HepG2 (cell line): ENCODE measurements around the gene SUCLG2. TPM values are rescaled to one million over a fixed set of nuclear protein-coding genes. Genes with fewer than 3 reads are reported as not detected.

ENCODE experiments used
- ATF7 ChIP-seq, 2 experiments: fragments of 450-650 bp in 1 of 2; sonication (generic) in 1 of 2; formaldehyde crosslinking in 1 of 2; IDR thresholded peaks; 2 replicates each; pipeline versions ENCODE4 v1.4.0 to v1.6.1; 2016 to 2020; ENCODE audit warnings: antibody characterized with exemption in 1 of 2, mild to moderate bottlenecking in 1 of 2, missing genetic modification reagents in 1 of 2
- ELF3 ChIP-seq: IDR thresholded peaks from 2 replicates; pipeline ENCODE4 v1.6.1; 2016; ENCODE audit warnings: missing genetic modification reagents, missing compliant biosample characterization
- MAFK ChIP-seq, 2 experiments: IDR thresholded peaks in 1 of 2; conservative IDR thresholded peaks in 1 of 2; 2 replicates each; pipeline ENCODE4 v1.6.1; 2011; ENCODE audit warnings: improper control_type of control experiment in 2 of 2, low read length in 2 of 2
- MEIS2 ChIP-seq: sonication (generic); formaldehyde crosslinking; IDR thresholded peaks from 2 replicates; pipeline ENCODE4 v1.9.0; 2021; ENCODE audit warnings: mild to moderate bottlenecking, missing genetic modification reagents
- SUZ12 ChIP-seq: fragments of 150-350 bp; IDR thresholded peaks from 2 replicates; pipeline ENCODE4 v1.6.1; 2014; ENCODE audit warnings: low read depth, low read length
- THAP11 ChIP-seq: IDR thresholded peaks from 2 replicates; pipeline ENCODE4 v1.6.1; 2016; ENCODE audit warnings: missing biosample characterization, missing genetic modification reagents
- ZNF567 ChIP-seq: sonication (generic); formaldehyde crosslinking; IDR thresholded peaks from 2 replicates; pipeline ENCODE4 v1.8.1; 2023; ENCODE audit warnings: mild to moderate bottlenecking, missing genetic modification reagents, borderline replicate concordance
- ZNF670 ChIP-seq: sonication (generic); formaldehyde crosslinking; IDR thresholded peaks from 2 replicates; pipeline ENCODE4 v1.8.0; 2022; ENCODE audit warnings: mild to moderate bottlenecking, missing genetic modification reagents, borderline replicate concordance
- ZNF839 ChIP-seq: sonication (generic); formaldehyde crosslinking; IDR thresholded peaks from 2 replicates; pipeline ENCODE4 v1.4.0; 2020; ENCODE audit warnings: missing genetic modification reagents, mild to moderate bottlenecking, borderline replicate concordance
- polyA plus RNA-seq, 8 experiments: library from polyadenylated mRNA; depleted of rRNA in 3 of 8; stranded (reverse) in 7 of 8; unstranded in 1 of 8; fragments of >200 nt; fragmentation: Illumina TruSeq in 4 of 8; extraction: Trizol in 4 of 8; gene quantifications; 2 replicates each; pipeline versions ENCODE4 v1.2.1 to v1.2.3, GENCODE V29; 2011 to 2016; ENCODE audit warnings: low read depth in 4 of 8, missing spikeins in 1 of 8, mixed read lengths in 1 of 8; ENCODE audit not compliant: insufficient read depth in 1 of 8
- total RNA-seq, 5 experiments: library from RNA; depleted of rRNA; stranded (reverse); fragments of >200 nt; fragmentation: Illumina TruSeq; extraction: Trizol; gene quantifications; 2 replicates each; pipeline ENCODE4 v1.2.3, GENCODE V29; 2016; ENCODE audit warnings: low read depth in 1 of 5
- TF ChIP-seq, protein P1 (sequence below): IDR thresholded peaks from 2 replicates; pipeline ENCODE4 v1.6.1; 2016; ENCODE audit warnings: low read depth, missing genetic modification reagents, missing compliant biosample characterization
- TF ChIP-seq, protein P2 (sequence below): sonication (generic); formaldehyde crosslinking; IDR thresholded peaks from 2 replicates; pipeline ENCODE4 v1.8.1; 2023; ENCODE audit warnings: missing genetic modification reagents, inconsistent platforms, borderline replicate concordance
- TF ChIP-seq, protein P3 (sequence below): IDR thresholded peaks from 2 replicates; pipeline ENCODE4 v1.6.1; 2016; ENCODE audit warnings: low read depth
- TF ChIP-seq, protein P4 (sequence below): sonication (generic); formaldehyde crosslinking; conservative IDR thresholded peaks from 2 replicates; pipeline ENCODE4 v1.4.0; 2020; ENCODE audit warnings: mild to moderate bottlenecking, missing genetic modification reagents, moderate library complexity
- TF ChIP-seq, protein P5 (sequence below): sonication (generic); formaldehyde crosslinking; IDR thresholded peaks from 2 replicates; pipeline ENCODE4 v1.5.0; 2020; ENCODE audit warnings: mild to moderate bottlenecking, missing genetic modification reagents

SUCLG2 gene
- total and polyA plus RNA-seq, 2 of the 13 experiments (the other 11 are each of a cell fraction or from before 2014, with no cell fraction given), result 21.4 to 64.9 TPM

DNA sequence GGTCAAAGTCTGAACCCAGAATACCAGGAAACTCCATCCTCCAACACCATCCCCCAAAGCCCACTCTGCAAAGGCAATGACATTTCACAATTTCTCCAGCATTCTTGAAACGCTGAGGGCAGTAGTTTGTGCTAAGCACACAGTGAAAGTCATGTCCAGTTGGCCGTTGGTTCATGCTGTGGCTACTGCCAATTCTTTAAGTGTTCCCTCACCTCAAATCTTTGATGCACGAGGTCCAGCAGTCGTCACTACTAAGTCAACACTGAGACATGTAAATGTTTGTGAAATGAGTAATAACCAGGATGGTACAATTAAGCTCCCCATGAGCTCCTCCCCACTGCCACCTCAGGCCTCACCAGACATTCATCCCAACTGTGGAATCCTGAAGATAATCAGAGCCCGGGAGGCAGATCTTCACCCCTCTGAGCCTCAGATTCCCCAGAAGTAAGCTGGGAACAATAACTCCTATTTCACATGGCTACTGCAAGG lies 7.0 kb downstream of the SUCLG2 start (continued):
- TF ChIP-seq, protein P1, sequence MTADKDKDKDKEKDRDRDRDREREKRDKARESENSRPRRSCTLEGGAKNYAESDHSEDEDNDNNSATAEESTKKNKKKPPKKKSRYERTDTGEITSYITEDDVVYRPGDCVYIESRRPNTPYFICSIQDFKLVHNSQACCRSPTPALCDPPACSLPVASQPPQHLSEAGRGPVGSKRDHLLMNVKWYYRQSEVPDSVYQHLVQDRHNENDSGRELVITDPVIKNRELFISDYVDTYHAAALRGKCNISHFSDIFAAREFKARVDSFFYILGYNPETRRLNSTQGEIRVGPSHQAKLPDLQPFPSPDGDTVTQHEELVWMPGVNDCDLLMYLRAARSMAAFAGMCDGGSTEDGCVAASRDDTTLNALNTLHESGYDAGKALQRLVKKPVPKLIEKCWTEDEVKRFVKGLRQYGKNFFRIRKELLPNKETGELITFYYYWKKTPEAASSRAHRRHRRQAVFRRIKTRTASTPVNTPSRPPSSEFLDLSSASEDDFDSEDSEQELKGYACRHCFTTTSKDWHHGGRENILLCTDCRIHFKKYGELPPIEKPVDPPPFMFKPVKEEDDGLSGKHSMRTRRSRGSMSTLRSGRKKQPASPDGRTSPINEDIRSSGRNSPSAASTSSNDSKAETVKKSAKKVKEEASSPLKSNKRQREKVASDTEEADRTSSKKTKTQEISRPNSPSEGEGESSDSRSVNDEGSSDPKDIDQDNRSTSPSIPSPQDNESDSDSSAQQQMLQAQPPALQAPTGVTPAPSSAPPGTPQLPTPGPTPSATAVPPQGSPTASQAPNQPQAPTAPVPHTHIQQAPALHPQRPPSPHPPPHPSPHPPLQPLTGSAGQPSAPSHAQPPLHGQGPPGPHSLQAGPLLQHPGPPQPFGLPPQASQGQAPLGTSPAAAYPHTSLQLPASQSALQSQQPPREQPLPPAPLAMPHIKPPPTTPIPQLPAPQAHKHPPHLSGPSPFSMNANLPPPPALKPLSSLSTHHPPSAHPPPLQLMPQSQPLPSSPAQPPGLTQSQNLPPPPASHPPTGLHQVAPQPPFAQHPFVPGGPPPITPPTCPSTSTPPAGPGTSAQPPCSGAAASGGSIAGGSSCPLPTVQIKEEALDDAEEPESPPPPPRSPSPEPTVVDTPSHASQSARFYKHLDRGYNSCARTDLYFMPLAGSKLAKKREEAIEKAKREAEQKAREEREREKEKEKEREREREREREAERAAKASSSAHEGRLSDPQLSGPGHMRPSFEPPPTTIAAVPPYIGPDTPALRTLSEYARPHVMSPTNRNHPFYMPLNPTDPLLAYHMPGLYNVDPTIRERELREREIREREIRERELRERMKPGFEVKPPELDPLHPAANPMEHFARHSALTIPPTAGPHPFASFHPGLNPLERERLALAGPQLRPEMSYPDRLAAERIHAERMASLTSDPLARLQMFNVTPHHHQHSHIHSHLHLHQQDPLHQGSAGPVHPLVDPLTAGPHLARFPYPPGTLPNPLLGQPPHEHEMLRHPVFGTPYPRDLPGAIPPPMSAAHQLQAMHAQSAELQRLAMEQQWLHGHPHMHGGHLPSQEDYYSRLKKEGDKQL, result peak; percentile 54; the same call in 1 of the 2 replicates
- TF ChIP-seq MAFK (conservative IDR thresholded peaks at IDR 0.05 in 1 of 2, IDR thresholded peaks at IDR 0.05 in 1 of 2; ENCODE audit: low read length in 2 of 2) (peak; percentile 74 to 82), ATF7 (IDR thresholded peaks at IDR 0.05) (no peak), ATF7 (CRISPR knock-in tag; IDR thresholded peaks at IDR 0.05) (0 out of 2 replicates have a peak, but pooled peaks have one; percentile 51), ZNF567 (no peak), THAP11 (peak; percentile 71), MEIS2 (CRISPR knock-in tag) (peak; percentile 67; the same call in 1 of the 2 replicates), ZNF670 (CRISPR knock-in tag) (no peak), ZNF839 (no peak), SUZ12 (no peak), ELF3 (peak; percentile 98)
- TF ChIP-seq, protein P2, sequence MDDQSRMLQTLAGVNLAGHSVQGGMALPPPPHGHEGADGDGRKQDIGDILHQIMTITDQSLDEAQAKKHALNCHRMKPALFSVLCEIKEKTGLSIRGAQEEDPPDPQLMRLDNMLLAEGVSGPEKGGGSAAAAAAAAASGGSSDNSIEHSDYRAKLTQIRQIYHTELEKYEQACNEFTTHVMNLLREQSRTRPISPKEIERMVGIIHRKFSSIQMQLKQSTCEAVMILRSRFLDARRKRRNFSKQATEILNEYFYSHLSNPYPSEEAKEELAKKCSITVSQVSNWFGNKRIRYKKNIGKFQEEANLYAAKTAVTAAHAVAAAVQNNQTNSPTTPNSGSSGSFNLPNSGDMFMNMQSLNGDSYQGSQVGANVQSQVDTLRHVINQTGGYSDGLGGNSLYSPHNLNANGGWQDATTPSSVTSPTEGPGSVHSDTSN (CRISPR knock-in tag), result no peak
- TF ChIP-seq, protein P3, sequence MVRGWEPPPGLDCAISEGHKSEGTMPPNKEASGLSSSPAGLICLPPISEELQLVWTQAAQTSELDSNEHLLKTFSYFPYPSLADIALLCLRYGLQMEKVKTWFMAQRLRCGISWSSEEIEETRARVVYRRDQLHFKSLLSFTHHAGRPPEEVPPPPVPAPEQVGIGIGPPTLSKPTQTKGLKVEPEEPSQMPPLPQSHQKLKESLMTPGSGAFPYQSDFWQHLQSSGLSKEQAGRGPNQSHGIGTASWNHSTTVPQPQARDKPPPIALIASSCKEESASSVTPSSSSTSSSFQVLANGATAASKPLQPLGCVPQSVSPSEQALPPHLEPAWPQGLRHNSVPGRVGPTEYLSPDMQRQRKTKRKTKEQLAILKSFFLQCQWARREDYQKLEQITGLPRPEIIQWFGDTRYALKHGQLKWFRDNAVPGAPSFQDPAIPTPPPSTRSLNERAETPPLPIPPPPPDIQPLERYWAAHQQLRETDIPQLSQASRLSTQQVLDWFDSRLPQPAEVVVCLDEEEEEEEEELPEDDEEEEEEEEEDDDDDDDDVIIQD (CRISPR knock-in tag), result peak; percentile 90
- TF ChIP-seq, protein P4, sequence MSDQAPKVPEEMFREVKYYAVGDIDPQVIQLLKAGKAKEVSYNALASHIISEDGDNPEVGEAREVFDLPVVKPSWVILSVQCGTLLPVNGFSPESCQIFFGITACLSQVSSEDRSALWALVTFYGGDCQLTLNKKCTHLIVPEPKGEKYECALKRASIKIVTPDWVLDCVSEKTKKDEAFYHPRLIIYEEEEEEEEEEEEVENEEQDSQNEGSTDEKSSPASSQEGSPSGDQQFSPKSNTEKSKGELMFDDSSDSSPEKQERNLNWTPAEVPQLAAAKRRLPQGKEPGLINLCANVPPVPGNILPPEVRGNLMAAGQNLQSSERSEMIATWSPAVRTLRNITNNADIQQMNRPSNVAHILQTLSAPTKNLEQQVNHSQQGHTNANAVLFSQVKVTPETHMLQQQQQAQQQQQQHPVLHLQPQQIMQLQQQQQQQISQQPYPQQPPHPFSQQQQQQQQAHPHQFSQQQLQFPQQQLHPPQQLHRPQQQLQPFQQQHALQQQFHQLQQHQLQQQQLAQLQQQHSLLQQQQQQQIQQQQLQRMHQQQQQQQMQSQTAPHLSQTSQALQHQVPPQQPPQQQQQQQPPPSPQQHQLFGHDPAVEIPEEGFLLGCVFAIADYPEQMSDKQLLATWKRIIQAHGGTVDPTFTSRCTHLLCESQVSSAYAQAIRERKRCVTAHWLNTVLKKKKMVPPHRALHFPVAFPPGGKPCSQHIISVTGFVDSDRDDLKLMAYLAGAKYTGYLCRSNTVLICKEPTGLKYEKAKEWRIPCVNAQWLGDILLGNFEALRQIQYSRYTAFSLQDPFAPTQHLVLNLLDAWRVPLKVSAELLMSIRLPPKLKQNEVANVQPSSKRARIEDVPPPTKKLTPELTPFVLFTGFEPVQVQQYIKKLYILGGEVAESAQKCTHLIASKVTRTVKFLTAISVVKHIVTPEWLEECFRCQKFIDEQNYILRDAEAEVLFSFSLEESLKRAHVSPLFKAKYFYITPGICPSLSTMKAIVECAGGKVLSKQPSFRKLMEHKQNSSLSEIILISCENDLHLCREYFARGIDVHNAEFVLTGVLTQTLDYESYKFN (CRISPR knock-in tag), result peak; percentile 81
- TF ChIP-seq, protein P5, sequence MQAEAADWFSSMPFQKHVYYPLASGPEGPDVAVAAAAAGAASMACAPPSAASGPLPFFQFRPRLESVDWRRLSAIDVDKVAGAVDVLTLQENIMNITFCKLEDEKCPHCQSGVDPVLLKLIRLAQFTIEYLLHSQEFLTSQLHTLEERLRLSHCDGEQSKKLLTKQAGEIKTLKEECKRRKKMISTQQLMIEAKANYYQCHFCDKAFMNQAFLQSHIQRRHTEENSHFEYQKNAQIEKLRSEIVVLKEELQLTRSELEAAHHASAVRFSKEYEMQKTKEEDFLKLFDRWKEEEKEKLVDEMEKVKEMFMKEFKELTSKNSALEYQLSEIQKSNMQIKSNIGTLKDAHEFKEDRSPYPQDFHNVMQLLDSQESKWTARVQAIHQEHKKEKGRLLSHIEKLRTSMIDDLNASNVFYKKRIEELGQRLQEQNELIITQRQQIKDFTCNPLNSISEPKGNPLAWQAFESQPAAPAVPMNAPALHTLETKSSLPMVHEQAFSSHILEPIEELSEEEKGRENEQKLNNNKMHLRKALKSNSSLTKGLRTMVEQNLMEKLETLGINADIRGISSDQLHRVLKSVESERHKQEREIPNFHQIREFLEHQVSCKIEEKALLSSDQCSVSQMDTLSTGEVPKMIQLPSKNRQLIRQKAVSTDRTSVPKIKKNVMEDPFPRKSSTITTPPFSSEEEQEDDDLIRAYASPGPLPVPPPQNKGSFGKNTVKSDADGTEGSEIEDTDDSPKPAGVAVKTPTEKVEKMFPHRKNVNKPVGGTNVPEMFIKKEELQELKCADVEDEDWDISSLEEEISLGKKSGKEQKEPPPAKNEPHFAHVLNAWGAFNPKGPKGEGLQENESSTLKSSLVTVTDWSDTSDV, result no peak
